ENCODE measurements around the gene ZNF483.

DNA sequence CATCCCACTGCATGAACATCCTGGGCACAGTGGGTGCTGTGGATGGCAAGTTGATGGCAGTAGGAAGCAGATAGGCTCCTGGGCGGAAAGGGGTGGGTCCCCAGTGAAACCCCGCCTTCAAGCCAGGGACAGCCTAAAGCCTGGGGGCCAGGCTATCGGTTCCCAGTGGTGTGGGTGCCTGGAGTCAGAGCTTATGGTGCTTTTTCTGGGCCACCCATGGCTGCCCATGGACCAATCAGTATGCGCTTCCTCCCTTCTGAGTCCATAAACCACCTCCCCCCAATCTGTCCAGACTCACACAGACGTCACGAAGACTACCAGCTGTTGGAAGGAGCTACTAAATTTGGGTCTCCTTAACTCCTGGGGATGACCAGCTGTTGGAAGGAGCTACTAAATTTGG, 23.3 kb upstream of the ZNF483 start:
- TF ChIP-seq, protein P1, sequence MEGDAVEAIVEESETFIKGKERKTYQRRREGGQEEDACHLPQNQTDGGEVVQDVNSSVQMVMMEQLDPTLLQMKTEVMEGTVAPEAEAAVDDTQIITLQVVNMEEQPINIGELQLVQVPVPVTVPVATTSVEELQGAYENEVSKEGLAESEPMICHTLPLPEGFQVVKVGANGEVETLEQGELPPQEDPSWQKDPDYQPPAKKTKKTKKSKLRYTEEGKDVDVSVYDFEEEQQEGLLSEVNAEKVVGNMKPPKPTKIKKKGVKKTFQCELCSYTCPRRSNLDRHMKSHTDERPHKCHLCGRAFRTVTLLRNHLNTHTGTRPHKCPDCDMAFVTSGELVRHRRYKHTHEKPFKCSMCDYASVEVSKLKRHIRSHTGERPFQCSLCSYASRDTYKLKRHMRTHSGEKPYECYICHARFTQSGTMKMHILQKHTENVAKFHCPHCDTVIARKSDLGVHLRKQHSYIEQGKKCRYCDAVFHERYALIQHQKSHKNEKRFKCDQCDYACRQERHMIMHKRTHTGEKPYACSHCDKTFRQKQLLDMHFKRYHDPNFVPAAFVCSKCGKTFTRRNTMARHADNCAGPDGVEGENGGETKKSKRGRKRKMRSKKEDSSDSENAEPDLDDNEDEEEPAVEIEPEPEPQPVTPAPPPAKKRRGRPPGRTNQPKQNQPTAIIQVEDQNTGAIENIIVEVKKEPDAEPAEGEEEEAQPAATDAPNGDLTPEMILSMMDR (IDR thresholded peaks at IDR 0.05), result no peak
- TF ChIP-seq EP300 (IDR thresholded peaks at IDR 0.05; ENCODE audit: low read depth) (no peak), POLR2A (IDR thresholded peaks at IDR 0.05) (no peak)
